Effector CD8-positive, alpha-beta T cell (primary cell): Measurements from ENCODE around the gene TOM1.

Experiments
- DNase-seq: peaks from one replicate; lab custom pipeline; 2025; lab: John Stamatoyannopoulos, UW

The TOM1 gene

GRCh38 chr22:35307372-35307771 lies 7.7 kb downstream of the TOM1 start:
- no peak for DNase-seq

- no peak for DNase-seq
These were observed 8.2 kb downstream of the TOM1 start for GRCh38 chr22:35307892-35308291.

GRCh38 chr22:35308480-35309021 lies 8.9 kb downstream of the TOM1 start:
- no peak for DNase-seq

GRCh38 chr22:35310556-35311550 lies 11.2 kb downstream of the TOM1 start:
- DNase-seq, result no peak

GRCh38 chr22:35311551-35311999 lies 11.9 kb downstream of the TOM1 start:
- no peak for DNase-seq

- no peak for DNase-seq
These were observed 12.7 kb downstream of the TOM1 start for GRCh38 chr22:35312198-35313059.

GRCh38 chr22:35313311-35314121 lies 13.8 kb downstream of the TOM1 start:
- DNase-seq, result no peak

- DNase-seq, result no peak
These were observed 14.7 kb downstream of the TOM1 start for GRCh38 chr22:35314161-35314942.

GRCh38 chr22:35315141-35315854 lies 15.6 kb downstream of the TOM1 start:
- no peak for DNase-seq

GRCh38 chr22:35315855-35316745 lies 16.4 kb downstream of the TOM1 start:
- no peak for DNase-seq

- no peak for DNase-seq
These were observed 17.1 kb downstream of the TOM1 start for GRCh38 chr22:35316751-35317150.

GRCh38 chr22:35317680-35318290 lies 18.1 kb downstream of the TOM1 start:
- DNase-seq, result no peak

GRCh38 chr22:35318346-35319215 lies 18.9 kb downstream of the TOM1 start:
- DNase-seq, result no peak

- no peak for DNase-seq
These were observed 19.7 kb downstream of the TOM1 start for GRCh38 chr22:35319244-35319985.

GRCh38 chr22:35322126-35322525 lies 22.4 kb downstream of the TOM1 start:
- no peak for DNase-seq

- no peak for DNase-seq
These were observed 23.2 kb downstream of the TOM1 start for GRCh38 chr22:35322893-35323292.

- DNase-seq, result no peak
These were observed 23.6 kb downstream of the TOM1 start for GRCh38 chr22:35323305-35323704.
